Hindlimb muscle (tissue), 1 donor: Measurements from ENCODE around the gene RNASEH2B. TPM values are rescaled to one million over a fixed set of nuclear protein-coding genes. Genes with fewer than 3 reads are reported as not detected.

Experiments used
- DNase-seq: peaks from one replicate; pipeline ENCODE4 v3.0.0-alpha.2; 2013
- polyA plus RNA-seq: library from polyadenylated mRNA; unstranded; fragments of 120-200 nt; gene quantifications from one replicate; pipeline ENCODE4 v1.2.1, GENCODE V29; 2013; ENCODE audit not compliant: insufficient read length

The RNASEH2B gene
- polyA plus RNA-seq, 1 donor = 34.8 TPM

DNA sequence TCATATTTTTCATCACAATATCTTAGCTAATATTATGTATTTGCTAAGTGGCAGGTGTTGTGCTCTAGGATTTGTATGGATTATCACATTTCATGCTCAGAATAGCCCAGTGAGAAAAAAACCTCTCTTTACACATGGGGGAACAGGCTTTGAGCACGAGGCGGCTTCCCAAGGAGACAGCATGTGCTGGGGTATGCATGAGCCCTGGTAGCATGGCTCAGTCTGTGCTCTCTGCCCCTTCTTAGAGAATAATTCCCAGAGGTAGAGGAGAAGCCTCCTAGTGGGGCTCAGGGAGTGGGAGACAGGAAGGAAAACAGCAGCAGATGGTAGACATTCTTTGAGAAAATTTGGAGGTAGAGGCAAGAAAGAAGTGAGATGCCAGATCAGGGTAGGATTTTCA lies 31.6 kb downstream of the RNASEH2B start:
- DNase-seq = no peak

DNA sequence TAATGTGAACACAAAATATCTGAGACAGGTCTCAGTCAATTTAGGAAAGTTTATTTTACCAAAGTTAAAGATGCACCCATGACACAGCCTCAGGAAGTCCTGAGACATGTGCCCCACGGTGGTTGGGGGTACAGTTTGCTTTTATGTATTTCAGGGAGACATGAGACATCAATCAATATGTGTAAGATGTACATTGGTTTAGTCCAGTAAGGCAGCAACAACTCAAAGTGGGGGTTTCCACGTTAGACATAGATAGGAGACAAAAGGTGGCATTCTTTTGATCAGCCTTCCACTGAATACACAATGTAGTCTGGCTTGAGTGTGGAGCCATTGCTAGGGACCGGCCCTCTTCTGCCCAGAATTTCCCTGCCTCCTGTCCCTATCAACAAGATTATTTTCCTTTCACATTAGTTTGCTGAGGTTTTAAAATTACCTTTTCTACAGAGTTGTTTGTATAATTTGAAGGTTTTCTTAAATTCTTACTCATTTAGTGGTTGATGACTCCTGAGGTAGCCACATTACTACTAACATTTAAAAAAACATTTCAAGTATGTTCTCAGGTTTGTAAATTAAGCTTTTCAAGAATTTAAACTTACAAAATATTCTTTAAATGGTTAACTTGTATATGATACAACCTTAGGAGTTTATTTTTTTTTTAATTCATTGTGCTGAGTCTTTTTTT lies 33.2 kb downstream of the RNASEH2B start:
- no peak for DNase-seq

DNA sequence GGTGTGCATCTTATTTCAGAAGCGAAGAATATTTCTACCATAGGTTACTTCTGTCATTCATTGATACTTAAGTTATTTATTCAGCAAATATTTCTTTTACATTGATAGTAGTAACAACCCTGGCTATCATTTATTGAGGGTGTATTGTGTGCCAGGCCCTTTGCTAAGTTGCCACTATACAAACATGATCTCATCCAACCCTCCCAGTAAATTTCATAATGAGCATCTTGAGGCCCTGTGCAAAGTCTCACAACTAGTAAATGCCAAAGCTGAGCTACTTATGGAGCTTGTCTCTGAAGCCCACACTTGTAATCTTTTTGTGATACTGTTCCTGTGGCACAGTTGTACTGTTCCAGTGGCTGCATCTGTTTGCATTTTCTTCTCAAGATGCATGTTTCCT lies 36.1 kb downstream of the RNASEH2B start:
- DNase-seq = no peak

DNA sequence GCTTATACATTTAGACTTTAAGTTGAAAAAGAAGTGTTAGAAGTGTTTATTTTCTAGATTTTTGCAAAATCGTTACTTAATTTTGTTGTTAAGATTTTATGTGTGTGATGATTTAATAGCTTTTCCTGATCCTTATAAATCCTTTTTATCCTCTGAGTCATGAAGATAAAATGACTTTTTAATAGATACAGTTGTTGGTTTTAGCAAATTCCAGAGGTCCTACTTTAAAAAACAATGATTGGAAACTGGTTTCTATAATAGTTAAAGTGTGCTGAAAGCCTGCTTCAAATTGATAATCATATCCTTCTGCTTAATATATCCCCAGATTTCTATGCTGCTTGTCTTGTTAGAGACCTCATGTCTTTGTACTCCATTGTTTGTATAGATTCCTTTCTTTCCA lies 39.0 kb downstream of the RNASEH2B start:
- DNase-seq = no peak

DNA sequence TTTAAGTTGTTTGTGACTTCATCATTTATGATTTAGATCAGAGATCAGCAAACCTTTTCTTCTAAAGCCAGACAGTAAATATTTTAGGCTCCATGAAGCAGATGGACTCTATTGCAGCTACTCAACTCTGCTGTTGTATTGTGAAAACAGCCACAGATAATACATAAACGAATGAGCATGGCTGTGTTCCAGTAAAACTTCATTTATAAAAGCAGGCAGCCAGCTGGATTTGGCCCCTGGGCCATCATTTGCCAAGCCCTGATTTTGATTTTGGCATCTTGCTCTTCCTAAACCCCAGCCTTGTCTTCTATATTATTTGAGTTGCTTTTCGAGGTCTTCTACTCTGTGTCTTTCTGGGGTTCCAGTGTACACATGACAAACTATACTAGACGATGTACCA lies 41.3 kb downstream of the RNASEH2B start:
- DNase-seq = no peak

DNA sequence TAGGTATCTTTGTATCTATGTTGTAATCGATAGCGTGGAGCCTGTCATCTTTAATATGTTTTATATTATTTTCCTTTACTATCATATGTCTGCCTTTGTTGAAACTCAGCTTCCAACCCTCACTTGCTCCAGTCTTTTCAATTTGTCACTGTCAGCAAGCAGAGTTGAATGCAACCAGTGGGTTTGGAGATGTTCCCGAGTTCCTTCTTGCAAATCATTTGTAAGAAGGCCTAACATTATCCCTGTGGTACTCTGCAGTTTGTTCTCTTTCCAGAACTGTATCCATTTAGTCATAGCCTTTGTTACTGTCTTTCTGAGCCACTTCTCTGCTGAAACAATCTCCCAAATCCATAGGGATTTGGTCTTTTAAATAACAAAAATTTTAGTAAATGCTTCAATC lies 41.8 kb downstream of the RNASEH2B start:
- peak; percentile 57 for DNase-seq

DNA sequence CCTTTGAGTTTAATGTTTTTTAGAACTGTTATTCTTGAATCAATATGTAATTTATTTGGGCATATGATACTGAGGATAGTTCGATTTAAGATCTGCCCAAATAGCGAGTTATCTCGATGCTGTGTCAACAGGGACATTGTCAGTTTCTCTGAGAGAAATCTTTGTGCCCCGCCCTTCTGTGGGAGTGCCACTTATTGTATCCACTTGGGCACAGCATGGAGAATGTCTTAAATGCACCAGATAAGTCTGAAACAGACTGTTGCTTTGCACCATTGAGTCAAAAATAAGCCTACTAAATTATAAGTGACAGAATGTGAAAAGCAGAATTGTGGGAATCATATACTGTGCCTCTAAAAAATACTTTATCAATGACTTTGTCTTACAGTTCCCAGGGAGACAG lies 45.6 kb downstream of the RNASEH2B start:
- DNase-seq = no peak

DNA sequence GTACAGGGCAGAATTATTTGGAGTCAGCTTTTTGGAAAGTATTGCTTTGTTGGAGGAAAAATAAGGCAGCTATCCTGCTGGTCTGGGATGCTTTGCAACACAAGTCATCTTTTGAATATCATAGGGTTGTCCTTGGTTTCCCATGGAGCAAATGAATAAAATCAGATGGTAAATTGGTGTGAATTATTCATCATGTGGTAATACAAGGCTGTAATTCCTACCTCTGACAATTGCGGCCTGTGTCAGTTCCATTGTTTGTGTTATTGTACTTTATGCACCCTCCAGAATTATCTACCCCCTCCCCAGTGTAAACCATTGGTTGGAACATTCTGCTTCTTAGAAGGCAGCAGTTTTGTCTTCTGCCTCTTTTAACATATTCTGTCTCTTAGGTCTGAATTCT lies 46.2 kb downstream of the RNASEH2B start:
- DNase-seq = no peak

DNA sequence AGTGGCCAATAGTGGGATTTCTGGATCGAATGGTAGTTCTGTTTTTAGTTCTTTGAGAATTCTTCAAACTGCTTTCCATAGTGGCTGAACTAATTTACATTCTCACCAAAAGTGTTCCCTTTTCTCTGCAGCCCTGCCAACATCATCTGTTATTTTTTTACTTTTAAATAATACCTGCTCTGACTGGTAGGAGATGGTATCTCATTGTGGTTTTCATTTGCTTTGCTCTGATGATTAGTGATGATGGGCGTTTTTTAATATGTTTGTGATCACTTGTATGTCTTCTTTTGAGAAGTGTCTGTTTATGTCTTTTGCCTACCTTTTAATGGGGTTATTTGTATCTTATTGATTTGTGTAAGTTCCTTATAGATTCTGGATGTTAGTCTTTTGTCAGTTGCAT lies 48.0 kb downstream of the RNASEH2B start:
- no peak for DNase-seq

DNA sequence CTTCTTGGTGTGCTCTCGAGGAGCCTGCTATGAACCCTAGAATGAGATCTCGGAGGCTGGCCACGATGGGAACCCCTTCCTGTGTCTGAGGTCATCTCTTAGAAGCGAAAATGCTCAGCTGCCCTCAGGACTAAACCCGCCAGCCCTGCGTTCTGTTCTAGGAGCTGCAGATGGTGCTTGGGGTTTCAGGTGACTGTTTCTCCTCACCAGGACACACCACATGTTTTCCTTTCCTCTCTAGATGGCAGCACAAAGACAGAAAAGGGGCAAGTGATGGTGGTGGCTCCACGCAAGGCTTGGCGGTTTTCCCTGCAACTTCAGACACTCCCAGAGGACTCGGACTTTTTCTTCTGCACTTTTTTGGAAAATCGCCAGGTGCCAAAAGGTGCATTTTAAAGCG lies 60.1 kb downstream of the RNASEH2B start:
- DNase-seq = no peak

DNA sequence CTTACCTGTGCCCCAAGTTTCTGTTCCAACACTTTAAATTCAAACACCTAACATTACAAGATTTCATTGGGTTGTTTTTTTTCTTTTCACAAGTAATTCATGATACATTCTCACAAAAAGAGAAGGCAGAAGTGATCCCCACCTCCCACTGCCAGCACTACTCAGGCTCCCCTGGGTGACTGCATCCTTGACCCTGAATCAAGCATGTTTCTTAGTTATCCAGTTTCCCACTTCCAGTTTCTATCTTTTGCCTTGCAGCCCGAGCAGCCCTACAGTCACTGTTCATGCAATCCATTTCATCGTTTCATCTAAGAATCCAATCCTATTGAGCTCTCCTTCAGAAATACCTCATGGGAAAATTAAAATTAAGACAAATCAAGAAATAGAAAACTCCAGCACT lies 61.4 kb downstream of the RNASEH2B start:
- no peak for DNase-seq

DNA sequence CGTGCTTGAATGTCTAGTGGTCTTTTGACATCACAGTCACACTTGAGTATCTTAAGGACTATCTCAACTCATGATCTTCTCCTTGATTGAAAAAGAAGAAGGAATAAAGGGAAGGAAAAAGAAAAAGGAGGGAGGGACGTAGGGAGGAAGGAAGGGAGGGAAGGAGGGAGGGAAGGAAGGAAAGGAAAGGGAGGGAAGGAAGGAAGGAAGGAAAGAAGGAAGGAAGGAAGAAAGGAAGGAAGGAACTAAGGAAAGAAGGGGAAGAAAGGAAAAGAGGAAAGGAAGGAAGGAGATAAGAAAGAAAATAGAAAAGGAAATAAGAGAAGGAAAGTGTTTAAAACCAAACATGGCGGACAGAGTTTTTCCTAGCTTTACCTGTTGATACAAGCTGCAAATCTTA lies 64.7 kb downstream of the RNASEH2B start:
- DNase-seq = no peak

DNA sequence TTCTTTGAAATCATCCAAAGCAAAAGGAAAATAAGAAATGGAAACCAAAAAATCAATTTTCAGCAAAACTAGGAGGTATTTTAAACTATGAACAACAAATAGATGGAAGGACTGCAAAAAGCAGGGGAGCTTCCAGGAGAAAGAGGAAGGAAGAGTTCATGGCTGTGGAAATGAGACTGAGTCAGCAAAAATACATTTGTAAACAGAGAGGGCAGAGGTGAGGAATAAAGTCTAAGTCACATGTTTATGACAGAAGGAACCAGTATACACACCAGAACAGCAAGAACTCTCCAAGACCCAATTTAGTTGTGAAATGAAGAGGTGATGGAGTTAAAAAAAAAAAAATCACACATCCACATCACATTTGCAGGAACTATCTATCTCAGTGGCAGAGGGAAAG lies 69.6 kb downstream of the RNASEH2B start:
- no peak for DNase-seq

DNA sequence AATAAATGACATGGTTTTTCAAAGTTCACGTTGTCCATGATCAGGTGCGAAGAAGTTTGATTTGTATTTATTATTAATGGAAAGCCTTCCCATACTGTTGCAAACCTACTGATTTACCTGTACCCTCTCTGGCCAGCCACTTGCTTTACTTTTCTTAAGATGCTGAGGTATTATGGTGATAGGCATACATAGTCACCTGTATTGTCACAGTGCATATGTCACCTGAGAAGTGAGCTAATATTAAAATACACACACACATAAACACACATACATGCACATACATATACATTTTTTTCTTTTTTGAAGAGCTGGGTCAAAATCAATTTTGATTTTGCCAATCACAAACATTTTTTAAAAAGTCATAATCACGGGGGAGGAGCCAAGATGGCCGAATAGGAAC lies 72.1 kb downstream of the RNASEH2B start:
- no peak for DNase-seq

DNA sequence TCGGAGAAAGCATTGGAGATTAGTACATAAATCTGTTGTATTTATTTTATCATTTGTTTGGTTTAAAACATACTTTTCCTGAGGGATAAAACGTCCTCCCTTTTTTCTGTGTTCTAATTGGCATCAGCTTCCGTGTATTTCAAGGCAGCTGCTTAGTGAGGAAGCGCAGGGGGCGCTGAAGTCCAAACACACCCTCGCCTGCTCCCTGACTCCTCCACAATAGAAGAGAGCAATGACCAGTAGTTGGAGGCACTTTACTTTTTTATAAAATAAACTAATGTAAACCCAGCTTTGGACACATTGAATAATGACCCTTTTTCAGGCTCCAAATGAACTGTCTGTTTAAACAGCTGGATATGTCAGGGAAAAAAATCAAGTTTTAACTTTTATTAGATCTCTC lies 79.9 kb downstream of the RNASEH2B start:
- peak; percentile 53 for DNase-seq

DNA sequence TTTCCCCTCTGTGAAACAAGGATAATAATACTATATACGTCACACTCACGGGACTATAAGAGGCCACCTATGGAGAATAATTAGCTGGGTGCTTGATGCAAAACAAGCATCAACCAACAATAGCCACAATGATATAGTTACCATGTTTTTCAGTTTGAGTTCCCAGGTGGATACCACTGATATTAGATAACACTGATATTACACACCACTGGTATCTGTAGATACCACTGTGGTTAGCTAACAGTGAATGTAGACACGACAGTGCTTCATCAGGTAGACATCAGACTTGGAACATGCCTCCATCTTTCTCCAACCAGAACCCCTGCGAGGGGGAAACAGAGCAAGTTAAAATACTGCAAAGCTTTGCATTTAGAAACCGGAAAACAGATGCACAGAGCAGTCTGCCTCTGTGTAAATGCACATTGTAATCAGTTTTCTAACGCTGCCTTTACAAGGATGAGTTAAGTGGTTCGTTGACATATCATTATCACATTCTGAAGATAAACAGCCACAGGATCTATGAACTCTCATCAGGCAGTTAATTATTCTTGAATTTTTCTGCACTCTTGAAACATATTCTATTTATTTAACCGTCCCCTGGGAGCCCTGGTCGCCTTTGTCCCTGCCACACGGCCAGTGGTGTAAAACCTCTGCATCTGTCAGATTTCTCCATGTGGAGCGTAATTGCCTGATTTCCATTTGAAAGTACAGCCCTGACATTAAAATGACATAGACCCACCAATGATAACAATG lies 80.7 kb downstream of the RNASEH2B start:
- no peak for DNase-seq

DNA sequence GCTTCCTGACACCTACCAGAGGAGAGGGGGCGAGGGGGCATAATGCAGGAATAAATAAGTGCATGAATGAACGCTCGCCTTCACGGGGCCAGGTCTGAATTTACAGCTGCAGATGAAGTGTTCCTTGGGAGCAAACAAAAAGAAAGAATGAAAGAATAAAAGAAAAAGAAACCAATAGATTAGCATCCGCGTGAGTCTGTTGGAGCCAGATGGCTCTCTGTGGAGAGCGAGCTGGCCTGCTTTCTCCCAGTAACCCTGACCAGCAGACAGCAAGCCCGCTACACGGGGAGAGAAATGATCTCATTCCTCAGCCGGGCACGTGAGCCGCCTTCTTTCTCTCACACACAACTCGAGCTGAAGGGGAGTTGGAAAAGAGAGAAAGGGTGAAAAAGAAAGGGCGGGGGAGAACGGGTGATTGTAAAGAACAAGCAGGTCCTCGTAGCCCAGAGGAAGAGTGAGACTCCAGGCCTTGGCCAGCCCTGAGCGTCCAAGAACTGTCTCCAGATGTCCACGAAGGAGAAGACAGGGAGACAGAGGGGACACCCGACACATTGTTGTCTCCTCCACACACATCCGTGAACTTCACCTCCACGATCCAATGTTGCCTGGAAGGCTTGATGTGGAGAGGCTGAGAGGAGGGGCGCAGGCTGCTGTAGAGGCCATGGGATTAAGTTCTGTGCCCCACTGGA lies 81.4 kb downstream of the RNASEH2B start:
- peak; percentile 51 for DNase-seq

DNA sequence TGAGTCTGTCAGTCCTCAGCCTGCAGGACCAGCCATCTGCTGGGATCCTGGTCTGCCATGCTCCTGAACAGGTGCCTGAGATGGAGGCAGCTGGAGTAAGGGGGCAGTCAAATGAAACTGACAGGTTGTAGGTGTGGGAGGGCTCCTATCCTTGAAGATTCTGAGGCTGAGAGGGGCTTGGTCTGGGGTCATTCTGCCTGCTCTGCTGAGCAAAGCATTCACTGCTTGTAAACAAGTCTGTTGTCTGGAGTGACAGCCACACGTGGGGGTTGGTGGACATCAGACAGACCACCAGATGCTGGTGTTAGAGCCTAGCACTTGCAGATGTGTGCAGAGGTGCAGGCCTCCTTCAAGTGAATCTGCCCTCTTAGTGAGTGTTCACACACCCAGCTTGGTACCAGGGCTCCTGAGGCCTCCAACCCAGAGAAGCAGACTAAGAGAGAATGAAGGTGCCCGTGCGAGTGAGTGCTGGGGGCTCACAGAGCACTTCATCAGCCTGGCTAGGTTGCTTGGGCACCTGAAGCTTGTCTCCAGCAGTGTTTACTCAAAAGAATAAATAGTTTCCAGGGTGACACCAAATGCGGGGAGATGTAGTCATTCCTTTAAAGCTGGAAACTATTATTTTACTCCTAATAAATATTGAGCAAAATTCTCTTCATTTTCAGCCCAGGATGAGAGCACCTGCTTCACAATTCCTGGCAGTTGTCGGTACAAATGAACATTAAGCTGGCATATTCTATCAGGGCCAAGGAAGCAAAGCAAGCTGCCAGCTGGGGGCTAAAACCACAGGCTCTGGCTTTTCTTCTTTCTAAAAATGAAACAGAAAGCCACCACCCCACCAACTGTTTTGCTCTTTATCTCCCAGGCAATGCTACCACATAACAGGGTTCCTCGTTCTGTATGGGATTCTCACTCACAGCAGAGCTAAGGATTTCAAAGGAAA lies 82.3 kb downstream of the RNASEH2B start:
- DNase-seq = no peak

DNA sequence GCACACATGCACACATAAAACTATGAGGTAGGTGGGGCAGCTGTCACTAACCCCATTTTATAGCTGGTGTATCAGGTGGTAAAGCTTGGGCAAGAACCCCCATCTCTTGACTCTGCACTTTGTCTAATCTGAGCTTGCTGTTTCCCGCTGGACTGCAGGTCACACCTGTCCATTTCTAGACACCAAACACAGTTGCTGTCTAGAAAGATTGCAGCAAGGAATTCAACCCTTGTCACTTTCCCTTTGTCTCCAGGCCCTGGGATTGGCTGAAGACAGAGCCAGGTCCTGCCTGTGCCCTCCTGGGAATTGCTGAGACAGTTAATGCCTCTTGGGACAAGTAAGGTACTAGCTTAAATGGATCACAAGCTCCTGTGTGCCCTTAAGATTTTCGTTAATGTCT lies 83.8 kb downstream of the RNASEH2B start:
- no peak for DNase-seq

DNA sequence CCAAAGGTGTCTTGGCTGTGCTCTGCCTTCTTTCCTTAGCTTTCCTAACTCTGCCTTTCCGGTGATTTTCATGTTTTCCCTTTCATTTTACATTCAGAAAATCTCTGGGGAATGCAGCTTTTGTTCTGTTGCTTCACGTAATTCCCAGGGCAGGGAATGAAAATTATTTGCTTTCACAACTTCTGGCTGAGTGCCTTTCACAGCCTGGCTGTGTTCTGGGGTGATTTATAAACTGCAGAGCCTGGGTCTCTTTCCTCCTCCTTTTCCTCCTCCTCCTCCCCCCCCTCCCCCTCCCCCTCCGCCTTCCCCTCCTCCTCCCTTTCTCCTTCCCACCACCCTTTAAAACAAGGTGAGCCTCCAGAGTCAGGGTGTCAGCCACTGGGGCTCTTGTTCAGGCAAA lies 84.3 kb downstream of the RNASEH2B start:
- DNase-seq = no peak

DNA sequence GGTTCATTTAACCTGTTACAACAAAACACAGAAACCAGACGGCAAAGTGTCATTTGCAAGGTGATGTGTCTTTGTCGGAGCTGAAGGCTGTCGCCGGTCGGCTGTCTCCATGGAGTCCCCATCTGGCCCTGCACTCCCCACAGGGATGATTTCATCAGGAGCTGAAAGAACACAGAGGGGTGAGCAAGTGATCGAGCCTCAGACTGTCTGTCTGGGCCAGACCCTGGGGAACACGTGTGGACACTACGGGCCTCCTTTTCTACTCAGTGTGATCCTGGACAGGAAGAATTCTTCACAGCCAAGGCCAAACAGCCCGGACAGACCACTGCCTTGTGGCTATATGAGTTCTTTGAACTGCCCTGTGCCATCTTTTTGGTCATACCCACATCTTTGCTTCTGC lies 85.1 kb downstream of the RNASEH2B start:
- no peak for DNase-seq

DNA sequence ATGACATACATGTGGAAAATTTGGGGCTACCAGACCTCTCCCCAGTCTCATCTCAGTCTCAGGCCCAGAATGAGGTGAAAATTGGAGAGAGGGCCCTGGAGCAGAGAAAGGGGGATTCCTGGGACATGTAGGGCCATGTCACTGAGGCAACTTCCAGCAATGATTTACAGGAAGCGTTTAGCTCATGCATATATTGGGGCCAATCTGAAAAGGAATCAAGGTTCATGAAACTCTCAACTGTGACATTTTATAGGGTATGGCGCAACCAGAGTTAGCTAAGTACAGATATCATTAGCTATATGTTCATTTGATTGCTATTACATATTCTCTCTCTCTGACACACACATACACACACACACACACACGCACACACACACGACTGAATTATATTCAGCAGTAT lies 86.3 kb downstream of the RNASEH2B start:
- no peak for DNase-seq

DNA sequence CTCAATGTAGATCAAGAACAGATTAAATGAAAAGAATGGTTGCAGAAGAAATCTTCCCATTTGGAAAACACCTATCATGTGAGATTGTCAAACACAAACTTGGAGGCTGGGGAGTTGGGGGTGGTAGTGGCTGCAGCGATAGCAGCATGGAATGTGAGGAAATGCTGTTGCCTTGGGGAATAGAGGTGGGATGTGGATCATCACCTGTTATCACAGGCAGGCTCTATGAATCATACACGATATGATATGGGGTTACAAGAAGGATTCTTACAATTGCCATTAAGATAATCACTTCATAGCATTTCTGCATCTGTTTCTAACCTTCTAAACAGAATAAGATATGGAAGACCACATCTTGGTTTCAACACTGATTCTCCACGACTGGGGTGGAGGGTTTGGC lies 88.7 kb downstream of the RNASEH2B start:
- DNase-seq = no peak
